Kidney tubule cell (primary cell): ENCODE data around the gene HMG20A.

Source experiments
- DNase-seq: peaks from one replicate; pipeline ENCODE4 v3.0.0-alpha.2; 2018; ENCODE audit warnings: low spot score

Gene HMG20A

GRCh38 chr15:77499087-77499760 is 78.5 kb downstream of the HMG20A start:
- no peak for DNase-seq

- DNase-seq, result peak; percentile 37
These were observed 80.3 kb downstream of the HMG20A start for GRCh38 chr15:77500989-77501388.

DNA sequence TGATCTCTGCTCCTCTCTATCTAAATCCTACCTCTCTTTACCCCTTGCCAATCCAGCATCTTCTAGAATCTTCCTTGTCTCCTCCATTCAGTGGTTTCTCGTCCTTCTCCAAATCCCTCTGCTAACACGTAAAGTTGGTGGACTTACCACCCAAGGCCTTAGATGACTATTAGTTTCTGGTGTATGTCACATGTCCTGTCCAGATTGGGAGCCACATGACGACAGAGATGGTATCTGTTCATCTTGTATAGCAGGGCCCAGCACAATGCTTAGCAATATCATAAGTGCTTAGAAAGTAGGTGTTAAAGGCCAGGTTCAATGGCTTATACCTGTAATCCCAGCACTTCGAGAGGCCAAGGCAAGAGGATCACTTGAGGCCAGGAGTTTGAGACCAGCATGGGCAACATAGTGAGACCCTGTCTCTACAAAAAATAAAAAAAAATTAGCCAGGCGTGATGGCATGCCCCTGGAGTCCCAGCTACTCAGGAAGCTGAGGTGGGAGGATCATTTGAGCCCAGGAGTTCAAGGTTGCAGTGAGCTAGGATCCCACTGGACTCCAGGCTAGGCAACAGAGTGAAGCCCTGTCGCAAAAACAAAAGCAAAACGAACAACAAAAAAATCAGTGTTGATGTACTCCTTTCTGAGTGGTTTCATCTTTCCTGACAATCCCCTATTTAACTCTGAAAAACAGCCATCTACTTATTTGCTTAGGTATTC is 81.8 kb downstream of the HMG20A start:
- DNase-seq, result no peak

GRCh38 chr15:77503240-77503639 is 82.6 kb downstream of the HMG20A start:
- DNase-seq, result no peak

DNA sequence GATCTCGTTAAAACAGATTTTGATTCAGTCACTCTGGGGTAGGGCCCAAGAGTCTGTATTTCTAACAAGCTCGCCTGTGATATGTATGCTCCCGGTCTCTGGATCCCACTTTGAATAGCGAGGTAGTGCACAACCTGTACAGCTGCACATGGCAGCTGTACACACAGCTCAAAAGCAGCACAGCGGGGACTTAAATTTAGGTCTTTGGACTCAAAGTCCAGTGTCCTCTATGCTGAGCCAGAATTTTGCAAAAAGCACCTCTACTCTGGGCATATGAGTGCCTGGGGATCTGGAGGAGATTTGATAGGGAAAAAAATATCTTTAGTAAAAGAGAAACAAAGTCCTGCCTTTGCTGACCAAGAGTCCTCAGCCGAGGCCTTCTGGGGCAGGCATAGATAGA is 83.1 kb downstream of the HMG20A start:
- DNase-seq, result no peak

- no peak for DNase-seq
These were observed 83.6 kb downstream of the HMG20A start for GRCh38 chr15:77504306-77504705.

GRCh38 chr15:77504871-77505270 is 84.2 kb downstream of the HMG20A start:
- no peak for DNase-seq

GRCh38 chr15:77505556-77505955 is 84.9 kb downstream of the HMG20A start:
- no peak for DNase-seq

DNA sequence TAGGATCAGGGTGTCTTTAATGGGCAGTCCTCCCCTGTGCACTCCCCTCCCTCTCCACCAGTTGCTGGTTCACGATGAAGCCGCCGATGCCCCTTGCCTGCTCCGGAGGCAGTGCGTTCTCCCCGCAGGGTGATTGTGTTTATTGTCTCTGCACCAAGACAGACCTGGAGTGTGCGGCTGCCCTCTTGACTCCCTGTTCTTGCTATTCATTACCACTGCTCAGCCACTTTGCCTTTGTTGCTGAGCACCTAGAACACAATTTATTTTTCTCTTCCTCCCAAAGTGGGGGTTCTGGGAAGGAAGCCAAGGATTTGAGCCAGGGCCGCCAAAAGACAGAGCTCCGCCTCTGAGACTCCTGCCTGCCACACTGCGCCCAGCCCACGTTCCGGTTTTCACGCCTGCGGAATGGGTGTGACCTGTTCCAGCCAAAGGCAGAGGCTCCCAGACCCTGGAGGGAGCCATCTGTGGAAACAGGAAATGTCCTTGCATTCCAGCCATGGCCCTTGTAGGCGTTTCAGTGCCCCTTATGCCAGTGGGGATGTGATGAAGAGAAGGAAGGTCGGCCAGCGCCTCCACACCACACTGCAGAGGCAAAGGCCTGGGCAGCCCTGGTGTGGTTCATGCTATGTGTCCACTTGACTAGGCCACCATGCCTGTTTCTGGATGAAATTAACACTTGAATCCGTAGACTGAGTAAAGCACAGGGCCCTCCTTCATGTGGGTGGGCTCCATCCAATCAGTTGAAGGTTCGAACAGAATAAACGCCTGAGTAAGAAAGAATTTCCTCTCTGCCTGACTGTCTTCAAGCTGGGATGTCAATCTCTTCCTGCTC is 85.8 kb downstream of the HMG20A start:
- peak; percentile 30 for DNase-seq

DNA sequence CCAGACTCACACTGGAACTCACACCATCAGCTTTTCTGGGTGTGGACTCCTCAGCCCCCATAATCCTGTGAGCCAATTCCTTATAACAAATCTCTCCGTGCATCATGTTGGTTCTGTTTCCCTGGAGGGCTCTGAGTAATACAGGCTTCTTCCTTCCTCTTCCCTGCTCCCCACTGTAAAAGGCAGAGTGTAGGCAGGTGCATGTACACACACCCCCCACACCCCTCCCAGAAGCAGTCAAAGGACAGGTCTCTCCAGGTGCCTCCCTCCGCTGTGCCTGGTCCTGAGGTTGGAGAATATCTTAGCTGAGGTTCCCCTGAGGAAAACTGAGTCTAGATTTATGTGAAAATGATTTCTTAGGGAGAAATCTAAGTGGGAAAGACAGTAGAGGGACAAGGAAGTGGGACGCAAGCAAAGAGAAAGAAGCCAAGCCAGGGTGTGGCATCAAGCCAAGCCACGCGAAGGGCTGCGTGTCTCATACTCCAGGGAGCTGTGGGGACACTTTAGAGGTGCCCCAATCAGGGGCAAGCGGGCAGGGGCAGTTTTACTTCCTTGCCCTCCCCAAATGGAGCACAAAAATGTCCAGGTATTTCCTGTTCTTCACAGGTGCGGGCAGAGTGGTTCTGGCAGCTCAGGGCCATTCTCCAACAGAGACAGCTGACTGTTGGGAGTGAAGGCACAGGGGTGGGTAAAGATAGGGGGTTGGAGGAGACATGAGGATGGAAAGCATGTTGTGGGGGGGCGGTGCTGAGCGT is 86.6 kb downstream of the HMG20A start:
- peak; percentile 53 for DNase-seq

DNA sequence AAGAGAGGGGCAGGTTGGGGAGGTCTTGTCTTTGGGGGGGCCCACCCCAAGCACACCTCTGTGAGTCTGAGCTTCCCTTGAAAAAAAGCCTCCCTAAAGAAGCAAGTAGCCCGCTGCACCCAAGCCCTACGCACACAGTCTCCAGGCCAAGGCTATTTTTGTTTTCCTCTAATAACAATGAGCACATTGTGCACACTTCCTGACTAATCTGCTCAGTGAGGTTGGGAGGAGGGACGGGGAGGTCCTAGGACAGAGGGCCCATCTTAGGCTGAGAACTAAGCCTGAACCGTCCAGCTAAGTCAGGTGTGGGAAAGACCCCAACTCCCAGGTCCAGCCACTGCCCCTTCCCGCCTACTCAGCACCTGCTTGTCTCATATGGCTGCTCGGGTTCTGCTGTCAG is 87.2 kb downstream of the HMG20A start:
- DNase-seq, result peak; percentile 64

DNA sequence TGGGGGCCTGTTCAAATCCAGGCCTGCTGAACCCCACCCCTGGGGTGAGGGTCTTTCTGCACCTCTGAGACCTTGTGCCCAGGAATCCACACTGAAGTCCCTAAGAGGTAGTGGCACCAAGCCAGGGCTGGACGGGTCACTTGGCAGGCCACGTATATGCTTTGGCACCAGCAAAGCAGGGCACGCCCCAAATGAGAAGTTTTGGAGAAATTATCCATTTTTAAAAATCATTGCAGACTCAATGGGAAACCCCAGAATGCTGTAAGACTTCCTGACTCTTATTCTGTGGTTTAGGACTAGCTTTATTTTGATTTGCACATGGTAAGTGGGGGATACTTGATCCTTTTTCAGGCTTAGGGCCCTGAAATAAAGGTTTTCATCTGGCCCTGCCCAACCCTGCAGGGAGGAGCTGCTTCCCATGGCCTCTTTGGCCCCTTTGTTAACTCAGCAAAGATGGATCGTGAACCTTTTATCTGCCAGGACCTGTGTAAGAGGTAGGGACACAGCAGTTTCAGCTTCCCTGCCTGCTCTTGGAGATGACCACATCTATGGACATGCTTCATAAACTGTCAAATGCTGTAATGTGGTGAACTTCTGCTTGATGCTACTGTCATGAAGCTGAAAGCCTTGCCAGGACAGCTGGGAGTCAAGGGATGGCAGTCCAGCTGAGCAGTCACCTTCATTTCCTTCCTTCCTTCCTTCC is 88.0 kb downstream of the HMG20A start:
- DNase-seq, result peak; percentile 63

DNA sequence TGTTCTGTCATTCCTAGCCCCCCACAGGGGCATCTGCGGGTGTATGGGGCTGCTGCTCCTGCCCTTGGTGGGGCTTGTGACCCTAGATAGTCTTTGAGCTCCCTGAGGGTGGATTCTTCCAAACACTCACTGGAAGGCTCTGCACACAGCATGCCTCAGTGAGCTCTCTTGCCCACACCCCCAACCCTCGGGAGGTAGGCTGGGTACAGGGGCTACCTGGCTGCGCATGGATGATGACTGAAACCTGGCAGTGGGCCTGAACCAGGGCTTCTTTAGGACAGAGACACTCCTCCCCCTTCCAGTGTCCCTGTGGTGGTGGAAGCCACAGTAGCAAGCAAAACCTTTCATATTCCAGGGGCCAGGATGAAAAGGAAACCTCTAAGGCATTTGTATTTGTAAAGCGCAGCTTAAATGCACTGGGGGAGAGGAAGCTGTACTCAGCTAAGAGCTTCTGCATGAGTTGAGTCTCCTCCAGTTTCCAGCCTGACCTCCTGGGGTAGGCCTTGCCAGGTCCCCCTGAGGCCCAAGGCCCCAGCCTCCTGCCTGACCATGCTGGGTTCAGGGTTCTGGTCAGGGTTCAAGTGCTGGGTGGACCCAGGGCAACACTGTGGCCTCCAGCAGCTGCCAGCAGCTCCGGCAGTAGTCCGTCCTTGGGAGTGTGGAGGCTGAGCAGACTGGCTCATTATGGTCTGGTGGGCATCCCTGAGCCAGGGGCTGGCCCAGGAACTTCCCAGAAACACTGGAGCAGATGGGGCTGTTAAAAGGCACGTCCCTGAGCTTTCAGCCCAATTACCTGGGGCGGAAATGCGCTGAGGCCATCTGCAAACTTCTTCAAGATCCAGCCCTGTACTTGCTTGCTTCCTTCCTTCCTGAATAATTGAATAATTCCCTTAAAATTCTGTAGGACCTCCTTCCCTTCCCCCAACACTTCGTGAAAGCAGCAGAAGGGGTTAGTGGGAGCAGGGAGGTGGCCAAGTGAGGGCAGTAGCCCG is 89.7 kb downstream of the HMG20A start:
- DNase-seq, result no peak

- DNase-seq, result no peak
These were observed 91.2 kb downstream of the HMG20A start for GRCh38 chr15:77511869-77512268.

GRCh38 chr15:77513226-77513625 is 92.5 kb downstream of the HMG20A start:
- no peak for DNase-seq

- no peak for DNase-seq
These were observed 94.1 kb downstream of the HMG20A start for GRCh38 chr15:77514641-77515402.

DNA sequence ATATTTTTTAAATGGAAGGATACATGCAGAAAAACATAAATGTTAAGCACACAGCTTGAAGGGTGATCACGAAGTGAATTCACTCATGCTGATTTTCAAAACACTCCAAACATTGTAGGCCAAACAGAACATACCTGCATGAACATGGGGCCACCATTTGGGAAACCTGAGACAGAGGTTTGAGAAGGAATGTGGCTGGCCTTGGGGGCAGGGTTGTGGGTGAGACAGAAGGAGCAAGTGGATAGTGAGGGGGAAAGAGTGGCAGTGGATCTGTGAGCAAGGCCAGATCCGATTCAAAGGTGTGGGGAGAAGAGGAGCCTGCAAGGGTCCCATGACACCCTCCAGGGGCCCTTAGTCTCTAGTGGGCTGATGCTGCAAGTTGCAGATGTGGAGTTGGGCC is 94.9 kb downstream of the HMG20A start:
- DNase-seq, result no peak

DNA sequence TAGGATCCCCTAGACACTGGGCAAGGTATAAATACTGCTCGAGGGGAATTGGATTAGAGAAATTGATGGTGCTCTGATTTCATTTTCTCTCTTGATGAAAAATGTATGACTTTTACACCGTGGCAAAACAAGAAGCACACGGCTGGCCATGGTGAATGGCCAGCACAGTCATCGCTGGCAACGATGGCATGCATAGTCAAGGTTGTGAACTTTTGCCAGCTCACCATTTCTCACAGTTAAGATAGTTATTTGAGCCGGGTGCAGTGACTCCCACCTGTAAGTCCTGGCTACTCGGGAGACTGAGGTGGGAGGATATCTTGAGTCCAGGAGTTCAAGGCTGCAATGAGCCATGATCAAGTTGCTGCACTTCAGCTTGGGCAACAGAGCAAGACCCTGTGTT is 95.4 kb downstream of the HMG20A start:
- no peak for DNase-seq

DNA sequence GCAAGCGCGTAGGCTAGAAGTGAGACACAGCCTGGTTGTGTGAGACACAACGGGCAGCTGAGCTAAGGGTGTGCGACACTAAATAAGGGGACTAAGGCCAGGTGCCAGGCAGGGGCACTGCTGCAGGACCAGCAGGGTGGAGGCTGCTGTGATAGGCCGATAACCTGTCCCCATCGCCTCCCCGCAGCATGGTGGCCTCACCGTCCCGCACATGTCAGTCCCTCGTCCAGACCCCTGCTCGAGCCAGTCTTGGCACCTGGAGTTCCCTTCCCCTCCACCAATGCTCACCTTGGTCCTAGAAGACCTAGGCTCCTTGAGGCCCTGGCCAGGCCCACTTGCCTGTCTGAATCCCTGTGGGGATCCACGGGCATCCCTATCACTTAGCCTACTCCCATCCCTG is 96.1 kb downstream of the HMG20A start:
- no peak for DNase-seq

DNA sequence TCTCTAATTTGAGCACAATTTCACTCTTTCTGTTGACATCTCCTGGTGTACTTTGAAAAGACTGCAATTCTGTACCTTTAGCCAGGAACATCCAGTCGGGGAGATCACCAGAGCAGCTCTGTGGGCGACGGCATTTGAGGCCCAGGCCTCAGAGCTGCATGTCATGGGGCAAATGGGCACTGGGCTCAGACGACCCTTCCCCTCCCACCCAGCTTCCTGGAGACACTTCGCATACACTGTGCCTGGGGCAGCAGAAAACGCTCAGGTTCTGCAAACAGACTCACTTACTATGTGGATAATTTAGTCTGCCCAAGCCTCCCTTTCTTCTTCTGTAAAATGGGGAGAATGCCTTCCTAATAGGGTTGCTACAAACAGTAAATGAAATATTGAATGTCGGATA is 96.9 kb downstream of the HMG20A start:
- no peak for DNase-seq
